K562 treated with DMSO at 1 percent for 12 hours (cell line): Measurements from ENCODE around the gene TAS2R14. TPM values are rescaled to one million over a fixed set of nuclear protein-coding genes. Genes with fewer than 3 reads are reported as not detected.

Experiments used
- total RNA-seq: library from RNA; unstranded; fragments of 300-600 nt; gene quantifications from 2 replicates; pipeline ENCODE4 v1.2.3, GENCODE V29; 2022; ENCODE audit not compliant: insufficient read depth

TAS2R14 gene, protein sequence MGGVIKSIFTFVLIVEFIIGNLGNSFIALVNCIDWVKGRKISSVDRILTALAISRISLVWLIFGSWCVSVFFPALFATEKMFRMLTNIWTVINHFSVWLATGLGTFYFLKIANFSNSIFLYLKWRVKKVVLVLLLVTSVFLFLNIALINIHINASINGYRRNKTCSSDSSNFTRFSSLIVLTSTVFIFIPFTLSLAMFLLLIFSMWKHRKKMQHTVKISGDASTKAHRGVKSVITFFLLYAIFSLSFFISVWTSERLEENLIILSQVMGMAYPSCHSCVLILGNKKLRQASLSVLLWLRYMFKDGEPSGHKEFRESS
- total RNA-seq: 0.92 and 0.94 TPM in 2 replicates

DNA sequence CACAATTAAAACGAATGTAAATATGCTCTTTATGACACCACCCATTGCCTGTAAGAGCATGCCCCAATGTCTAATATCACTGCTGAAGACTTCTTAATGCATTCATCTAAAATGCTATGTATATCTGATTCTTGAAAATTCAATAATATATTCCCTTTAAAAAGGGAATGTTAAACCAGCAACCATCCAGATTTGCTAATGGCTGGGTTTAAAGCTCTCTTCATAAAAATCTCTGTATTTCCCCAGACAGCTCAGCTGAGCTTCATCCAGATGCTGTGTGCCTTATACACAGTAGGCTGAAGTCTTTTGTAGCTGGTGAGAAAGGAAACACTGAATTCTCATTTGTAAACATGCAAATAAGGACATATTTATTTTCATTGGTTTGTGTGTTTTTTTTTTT lies at the start of gene TAS2R14:
Gene TAS2R14 (minus strand): TSS at position 101 of the 400 bp plus-strand sequence. CDS start 56 bp downstream, at position 45.

DNA sequence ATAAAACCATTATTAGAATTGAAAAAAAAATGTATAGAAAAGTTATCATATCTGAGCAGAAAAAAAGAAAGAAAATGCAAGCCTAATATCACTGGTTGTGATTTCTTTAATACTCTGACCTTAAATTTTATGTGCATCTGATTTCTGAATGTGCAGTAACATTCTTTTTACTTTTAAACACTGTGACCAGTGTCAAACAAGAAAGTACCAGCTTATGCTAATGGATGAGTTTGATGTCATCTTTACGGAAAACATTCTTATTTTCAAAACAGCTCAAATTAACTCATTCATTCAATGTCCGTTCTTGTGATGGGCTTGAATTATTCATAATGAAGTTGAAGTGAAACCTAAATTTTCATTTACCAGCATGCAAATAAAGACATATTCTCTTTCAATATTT lies 47.7 kb upstream of the TAS2R14 start, which contains the start of gene TAS2R50:
Gene TAS2R50 (minus strand): TSS at position 101 of the 400 bp plus-strand sequence. CDS start 52 bp downstream, at position 49.

DNA sequence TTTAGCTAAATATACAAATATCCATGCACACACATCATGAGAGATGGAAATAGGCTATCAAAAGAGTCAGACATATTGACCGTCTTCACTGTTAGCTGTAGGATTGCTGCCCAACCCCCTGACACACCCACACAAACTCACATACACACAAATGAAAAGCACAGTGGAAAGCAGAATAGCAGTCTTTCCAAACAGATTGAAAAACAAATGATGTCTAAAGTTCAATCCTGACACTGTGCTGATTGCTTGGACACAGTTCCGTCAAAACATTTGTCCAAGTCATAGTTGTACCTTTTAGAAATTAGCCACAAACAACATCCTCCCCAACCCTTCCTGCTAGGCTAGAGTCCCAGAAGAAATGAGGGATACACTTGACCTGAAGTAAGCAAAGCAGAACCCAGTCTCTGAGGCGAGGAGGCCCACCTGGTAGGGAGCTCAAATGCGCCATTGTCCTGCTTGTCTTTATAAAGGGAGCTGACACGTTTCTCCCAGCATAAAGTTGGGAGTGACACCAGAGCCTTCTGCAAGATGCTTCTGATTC lies 10.2 kb downstream of the TAS2R14 start, which contains the start of gene PRH2:
Gene PRH2 (plus strand): TSS at position 491 of the 541 bp plus-strand sequence. CDS start 38 bp downstream, at position 529.

DNA sequence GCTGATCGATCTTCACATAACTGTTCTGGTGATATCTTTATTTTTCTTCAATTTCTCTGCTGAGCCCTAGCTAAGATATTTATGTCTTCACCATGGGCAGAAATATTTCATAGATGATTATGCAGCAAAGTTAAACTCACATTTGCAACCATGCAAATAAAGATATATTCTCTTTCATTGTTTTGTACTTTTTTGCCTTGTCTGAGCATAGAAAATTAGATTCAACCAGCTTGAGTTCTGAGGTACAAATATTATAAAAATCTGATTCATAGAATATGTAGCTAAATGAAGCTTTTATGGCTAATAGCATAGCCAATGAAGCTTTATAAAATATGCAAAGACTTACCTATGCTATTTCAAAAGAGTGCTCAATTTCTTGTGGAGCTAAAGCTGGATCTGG lies 29.6 kb downstream of the TAS2R14 start, which contains the start of gene TAS2R13:
Gene TAS2R13 (minus strand): TSS at position 101 of the 400 bp plus-strand sequence. CDS start 264 bp downstream, outside the sequence.

Other genes with a start within 250 kb of the TAS2R14 start
- gene YBX3, start 215.9 kb downstream of the TAS2R14 start, total RNA-seq: 74.8 and 109 TPM in 2 replicates
- gene TAS2R7, start 136.6 kb downstream of the TAS2R14 start, total RNA-seq: not detected in 2 replicates
- gene TAS2R8, start 132.0 kb downstream of the TAS2R14 start, total RNA-seq: not detected in 2 replicates
- not detected in 2 replicates for gene TAS2R9, start 129.1 kb downstream of the TAS2R14 start, total RNA-seq
- gene TAS2R10, start 112.9 kb downstream of the TAS2R14 start, total RNA-seq: not detected in 2 replicates
- gene PRR4, start 89.8 kb downstream of the TAS2R14 start, total RNA-seq: not detected in 2 replicates
- 4.3 and 5.0 TPM in 2 replicates for gene PRH1, start 55.0 kb downstream of the TAS2R14 start, total RNA-seq
- gene TAS2R13, start 29.7 kb downstream of the TAS2R14 start, total RNA-seq: not detected in 2 replicates
- not detected in 2 replicates for gene PRH2, start 10.0 kb downstream of the TAS2R14 start, total RNA-seq
- not detected in 2 replicates for gene TAS2R50, start 47.6 kb upstream of the TAS2R14 start, total RNA-seq
- gene TAS2R20, start 59.0 kb upstream of the TAS2R14 start, total RNA-seq: 0.70 TPM in 1 of 2 replicates, not detected in the other
- not detected in 2 replicates for gene TAS2R19, start 83.4 kb upstream of the TAS2R14 start, total RNA-seq
- gene TAS2R31, start 92.1 kb upstream of the TAS2R14 start, total RNA-seq: not detected in 2 replicates
- not detected in 2 replicates for gene TAS2R46, start 123.0 kb upstream of the TAS2R14 start, total RNA-seq
- gene TAS2R43, start 153.1 kb upstream of the TAS2R14 start, total RNA-seq: not detected in 2 replicates
- not detected in 2 replicates for gene TAS2R30, start 195.4 kb upstream of the TAS2R14 start, total RNA-seq
- gene SMIM10L1, start 231.9 kb upstream of the TAS2R14 start, total RNA-seq: 9.1 and 10.7 TPM in 2 replicates
- not detected in 2 replicates for gene TAS2R42, start 247.7 kb upstream of the TAS2R14 start, total RNA-seq